Measurements from ENCODE around the gene SEC23IP.

DNA sequence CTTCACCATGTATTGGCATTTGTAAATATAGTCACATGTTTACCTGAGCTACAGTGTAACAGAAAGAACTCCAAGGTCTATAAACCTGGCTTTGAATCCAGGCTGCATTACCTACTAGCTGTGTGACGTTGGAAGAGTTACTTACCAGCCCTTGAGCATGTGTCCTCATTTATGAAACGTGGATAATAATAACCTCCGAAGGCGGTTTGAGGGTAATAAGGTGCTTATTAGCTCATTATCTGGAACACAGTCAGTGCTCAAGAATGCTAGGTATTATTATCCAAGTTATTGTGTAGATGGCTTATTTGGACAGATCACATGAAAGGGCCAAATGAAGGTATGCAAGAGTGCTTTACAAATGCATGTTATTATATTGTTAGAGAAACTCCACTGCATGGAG lies 64.9 kb downstream of the SEC23IP start:
- TF ChIP-seq, protein P1, sequence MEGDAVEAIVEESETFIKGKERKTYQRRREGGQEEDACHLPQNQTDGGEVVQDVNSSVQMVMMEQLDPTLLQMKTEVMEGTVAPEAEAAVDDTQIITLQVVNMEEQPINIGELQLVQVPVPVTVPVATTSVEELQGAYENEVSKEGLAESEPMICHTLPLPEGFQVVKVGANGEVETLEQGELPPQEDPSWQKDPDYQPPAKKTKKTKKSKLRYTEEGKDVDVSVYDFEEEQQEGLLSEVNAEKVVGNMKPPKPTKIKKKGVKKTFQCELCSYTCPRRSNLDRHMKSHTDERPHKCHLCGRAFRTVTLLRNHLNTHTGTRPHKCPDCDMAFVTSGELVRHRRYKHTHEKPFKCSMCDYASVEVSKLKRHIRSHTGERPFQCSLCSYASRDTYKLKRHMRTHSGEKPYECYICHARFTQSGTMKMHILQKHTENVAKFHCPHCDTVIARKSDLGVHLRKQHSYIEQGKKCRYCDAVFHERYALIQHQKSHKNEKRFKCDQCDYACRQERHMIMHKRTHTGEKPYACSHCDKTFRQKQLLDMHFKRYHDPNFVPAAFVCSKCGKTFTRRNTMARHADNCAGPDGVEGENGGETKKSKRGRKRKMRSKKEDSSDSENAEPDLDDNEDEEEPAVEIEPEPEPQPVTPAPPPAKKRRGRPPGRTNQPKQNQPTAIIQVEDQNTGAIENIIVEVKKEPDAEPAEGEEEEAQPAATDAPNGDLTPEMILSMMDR (IDR thresholded peaks at IDR 0.05; ENCODE audit: insufficient read depth, low read length, poor library complexity, severe bottlenecking): no peak
- no peak for TF ChIP-seq EZH2phosphoT487 (conservative IDR thresholded peaks at IDR 0.05; ENCODE audit: low read length)

All from SU-DHL-6 (cell line).